BJ (cell line): ENCODE results near the gene DOCK4. TPM values are rescaled to one million over a fixed set of nuclear protein-coding genes. Genes with fewer than 3 reads are reported as not detected.

ENCODE experiments used
- CTCF ChIA-PET: fragments of 350-600 bp; formaldehyde crosslinking; extraction: SDS; loops from one replicate; lab custom pipeline; 2021; ENCODE audit warnings: antibody characterized with exemption, inconsistent platforms; lab: Yijun Ruan, JAX
- POLR2A ChIA-PET: fragments of 300-600 bp; sonication (Branson Sonifier 250); formaldehyde crosslinking; extraction: SDS; loops from one replicate; lab custom pipeline; 2021; ENCODE audit warnings: antibody characterized with exemption; lab: Charles Lee
- DNase-seq: peaks from one replicate; pipeline ENCODE4 v3.0.0-alpha.2; 2011; ENCODE audit warnings: low read depth
- H3K27me3 ChIP-seq: 2 replicates; pipeline ENCODE4 v1.6.0; 2011; ENCODE audit warnings: low read length; ENCODE audit not compliant: control insufficient read depth, insufficient read depth
- H3K36me3 ChIP-seq: 2 replicates; pipeline ENCODE4 v1.5.1; 2011; ENCODE audit warnings: low read length; ENCODE audit not compliant: control insufficient read depth, insufficient read depth
- H3K4me3 ChIP-seq: 2 replicates; pipeline ENCODE4 v1.5.1; 2011; ENCODE audit warnings: low read depth, mild to moderate bottlenecking, control low read depth, low read length
- CTCF ChIP-seq: IDR thresholded peaks from 2 replicates; pipeline ENCODE4 v1.5.1; 2011; ENCODE audit warnings: low read depth, mild to moderate bottlenecking, control low read depth, inconsistent platforms, low read length, moderate library complexity; ENCODE audit not compliant: insufficient read depth
- polyA plus RNA-seq: library from polyadenylated mRNA; depleted of rRNA; stranded (reverse); fragments of >200 nt; gene quantifications from 2 replicates; pipeline ENCODE4 v1.2.3, GENCODE V29; 2011

Gene DOCK4
- polyA plus RNA-seq, 1 experiment, result 0.15 TPM

DNA sequence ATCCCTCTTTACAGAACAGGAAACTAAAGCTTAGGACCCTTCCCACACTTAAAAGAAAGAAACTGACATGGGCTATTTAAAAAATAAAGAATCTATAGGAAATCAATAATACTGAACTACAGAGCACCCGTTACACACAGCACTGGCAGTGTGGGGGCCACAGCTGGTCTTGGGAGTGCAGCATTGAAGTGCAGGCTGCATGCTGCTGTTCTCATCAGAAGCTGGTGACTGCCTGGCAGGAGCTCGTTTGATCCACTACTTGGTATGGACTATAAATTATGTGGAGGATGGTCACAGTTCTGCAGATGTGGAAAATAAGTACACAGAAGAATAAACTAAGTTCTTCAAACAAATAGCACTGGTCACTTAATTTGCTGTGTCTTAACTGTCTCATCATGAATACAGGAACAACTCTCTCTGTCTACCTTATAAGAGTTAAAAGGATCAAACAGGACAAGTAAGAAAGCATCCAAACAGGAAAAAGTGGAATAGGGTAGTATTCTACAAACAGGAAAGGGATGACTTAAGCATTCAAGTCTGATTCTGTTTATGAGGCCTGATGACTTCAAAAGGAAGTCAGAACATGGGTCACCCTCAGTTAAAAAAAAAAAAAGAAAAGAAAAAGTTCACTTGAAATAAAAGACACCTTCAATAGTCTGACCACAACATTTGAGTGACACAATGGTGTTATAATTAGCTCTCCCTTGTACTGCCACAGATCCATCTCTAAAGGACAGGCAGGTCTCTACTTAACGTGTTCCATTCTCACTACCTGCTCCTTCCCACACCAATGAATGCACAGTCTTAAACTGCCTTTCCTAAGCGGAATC lies 21.0 kb downstream of the DOCK4 start:
- Histone ChIP-seq H3K36me3 (no peaks in the 10 kb centered on the region), H3K27me3 (no peaks in the 10 kb centered on the region), H3K4me3 (no peak overlapping the region)
- CTCF ChIA-PET, result interaction anchor here (0.6 kb wide), 1 partner anchor 95 kb away, joined by 3 read pairs; no protein-coding TSS in a partner anchor
- POLR2A ChIA-PET, result no interaction called here
- TF ChIP-seq CTCF, result no peak
- no peak for DNase-seq

- DNase-seq, result no peak
- ChIA-PET POLR2A (no interaction called here), CTCF (interaction anchor here (0.6 kb wide), 1 partner anchor 95 kb away, joined by 3 read pairs; no protein-coding TSS in a partner anchor)
- no peak for TF ChIP-seq CTCF
- H3K4me3 ChIP-seq, result no peak overlapping the region
- no peaks in the 10 kb centered on the region for H3K36me3 ChIP-seq
- no peaks in the 10 kb centered on the region for H3K27me3 ChIP-seq
Observed at GRCh38 chr7:112184455-112184854, 21.7 kb downstream of the DOCK4 start.

- DNase-seq, result no peak
- ChIA-PET POLR2A (no interaction called here), CTCF (no interaction called here)
- H3K36me3 ChIP-seq, result no peaks in the 10 kb centered on the region
- TF ChIP-seq CTCF, result no peak
- no peaks in the 10 kb centered on the region for H3K27me3 ChIP-seq
- H3K4me3 ChIP-seq, result no peak overlapping the region
Observed at GRCh38 chr7:112183266-112183665, 22.9 kb downstream of the DOCK4 start.

DNA sequence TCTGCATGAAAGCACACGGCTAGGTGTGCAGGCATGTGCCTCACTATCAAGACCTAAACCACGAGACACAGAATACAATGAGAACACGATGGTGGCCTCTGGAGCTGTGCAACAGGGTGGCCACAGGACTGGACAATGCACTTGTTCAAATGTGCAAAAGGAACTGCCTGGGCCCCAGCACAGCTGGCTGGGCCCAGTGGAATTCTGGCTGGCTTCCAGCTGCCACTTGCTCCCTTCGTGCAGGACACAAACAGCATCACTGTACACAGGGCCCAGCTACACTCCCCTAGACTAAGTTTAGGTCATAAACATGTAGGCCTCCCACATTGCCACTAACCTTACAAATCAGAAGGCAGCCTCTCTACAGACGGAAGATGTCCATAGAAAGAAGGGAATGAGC lies 23.4 kb downstream of the DOCK4 start:
- Histone ChIP-seq H3K4me3 (no peak overlapping the region), H3K36me3 (no peaks in the 10 kb centered on the region), H3K27me3 (no peaks in the 10 kb centered on the region)
- CTCF ChIA-PET, result no interaction called here
- no peak for DNase-seq
- POLR2A ChIA-PET, result no interaction called here
- TF ChIP-seq CTCF, result no peak

- H3K4me3 ChIP-seq, result no peak overlapping the region
- no peaks in the 10 kb centered on the region for H3K36me3 ChIP-seq
- ChIA-PET CTCF (no interaction called here), POLR2A (no interaction called here)
- TF ChIP-seq CTCF, result no peak
- no peaks in the 10 kb centered on the region for H3K27me3 ChIP-seq
- no peak for DNase-seq
Observed at GRCh38 chr7:112180223-112180622, 26.0 kb downstream of the DOCK4 start.
